Adipocyte (in vitro differentiated cells): ENCODE results near the gene MAP6.
A peak's percentile ranks its signal among the peaks of the same experiment; 100 is the strongest.

Experiments used
- DNase-seq: peaks from one replicate; pipeline ENCODE4 v3.0.0-alpha.2; 2015; ENCODE audit warnings: low read depth
- H3K27me3 ChIP-seq: replicated peaks from 2 replicates; pipeline ENCODE4 v1.7.0; 2013; ENCODE audit warnings: mild to moderate bottlenecking, low read length, moderate library complexity; ENCODE audit not compliant: control insufficient read depth, insufficient read depth
- H3K36me3 ChIP-seq: 2 replicates; pipeline ENCODE4 v1.7.0; 2013; ENCODE audit warnings: low read length, mild to moderate bottlenecking, moderate library complexity; ENCODE audit not compliant: control insufficient read depth, insufficient read depth, severe bottlenecking
- H3K4me1 ChIP-seq: 2 replicates; pipeline ENCODE4 v1.7.0; 2013; ENCODE audit warnings: mild to moderate bottlenecking, low read length, moderate library complexity; ENCODE audit not compliant: control insufficient read depth, insufficient read depth
- H3K4me3 ChIP-seq: 2 replicates; pipeline ENCODE4 v1.7.0; 2013; ENCODE audit warnings: mild to moderate bottlenecking, low read length, moderate library complexity
- H3K9ac ChIP-seq: 2 replicates; pipeline ENCODE4 v1.7.0; 2013; ENCODE audit warnings: mild to moderate bottlenecking, low read length, moderate library complexity
- H3K9me3 ChIP-seq: 2 replicates; pipeline ENCODE4 v1.7.0; 2013; ENCODE audit warnings: mild to moderate bottlenecking, low read length, moderate library complexity; ENCODE audit not compliant: control insufficient read depth

MAP6 gene

GRCh38 chr11:75665126-75665525, 3.7 kb downstream of the MAP6 start:
- H3K27me3 ChIP-seq = peaks cover under 1% of the 10 kb centered on the region

GRCh38 chr11:75664389-75664788, 4.4 kb downstream of the MAP6 start:
- no peak overlapping the region for H3K4me3 ChIP-seq
- H3K27me3 ChIP-seq = no peaks in the 10 kb centered on the region
- no peak for DNase-seq
- H3K36me3 ChIP-seq = no peaks in the 10 kb centered on the region
- H3K4me1 ChIP-seq = peaks cover 9% of the 10 kb centered on the region
- no peaks in the 10 kb centered on the region for H3K9me3 ChIP-seq
- no peak overlapping the region for H3K9ac ChIP-seq

More at GRCh38 chr11:75665126-75665525, 3.7 kb downstream of the MAP6 start:
- peaks cover 9% of the 10 kb centered on the region for H3K4me1 ChIP-seq
- DNase-seq = no peak
- H3K4me3 ChIP-seq = no peak overlapping the region
- no peaks in the 10 kb centered on the region for H3K36me3 ChIP-seq
- no peaks in the 10 kb centered on the region for H3K9me3 ChIP-seq
- no peak overlapping the region for H3K9ac ChIP-seq

GRCh38 chr11:75663808-75664207, 5.0 kb downstream of the MAP6 start:
- H3K4me3 ChIP-seq = no peak overlapping the region
- no peak for DNase-seq

GRCh38 chr11:75659836-75660235, 9.0 kb downstream of the MAP6 start:
- no peaks in the 10 kb centered on the region for H3K9me3 ChIP-seq
- no peak overlapping the region for H3K4me3 ChIP-seq
- DNase-seq = no peak
- no peak overlapping the region for H3K9ac ChIP-seq
- H3K27me3 ChIP-seq = no peaks in the 10 kb centered on the region
- no peaks in the 10 kb centered on the region for H3K36me3 ChIP-seq
- H3K4me1 ChIP-seq = peaks cover 4% of the 10 kb centered on the region

More at GRCh38 chr11:75663808-75664207, 5.0 kb downstream of the MAP6 start:
- H3K4me1 ChIP-seq = peaks cover 6% of the 10 kb centered on the region
- H3K9me3 ChIP-seq = no peaks in the 10 kb centered on the region
- no peaks in the 10 kb centered on the region for H3K36me3 ChIP-seq
- no peaks in the 10 kb centered on the region for H3K27me3 ChIP-seq
- no peak overlapping the region for H3K9ac ChIP-seq

GRCh38 chr11:75656044-75656727, 12.7 kb downstream of the MAP6 start:
- no peak for DNase-seq
- no peaks in the 10 kb centered on the region for H3K9me3 ChIP-seq

GRCh38 chr11:75655605-75656004, 13.2 kb downstream of the MAP6 start:
- H3K4me1 ChIP-seq = peaks cover 4% of the 10 kb centered on the region
- no peaks in the 10 kb centered on the region for H3K9me3 ChIP-seq
- peak; percentile 65 for DNase-seq
- H3K27me3 ChIP-seq = no peaks in the 10 kb centered on the region
- no peaks in the 10 kb centered on the region for H3K36me3 ChIP-seq
- H3K4me3 ChIP-seq = no peak overlapping the region
- no peak overlapping the region for H3K9ac ChIP-seq

More at GRCh38 chr11:75656044-75656727, 12.7 kb downstream of the MAP6 start:
- no peaks in the 10 kb centered on the region for H3K27me3 ChIP-seq
- H3K36me3 ChIP-seq = no peaks in the 10 kb centered on the region
- no peak overlapping the region for H3K4me3 ChIP-seq
- peaks cover 4% of the 10 kb centered on the region for H3K4me1 ChIP-seq
- no peak overlapping the region for H3K9ac ChIP-seq

- H3K4me1 ChIP-seq = peaks cover 4% of the 10 kb centered on the region
- no peaks in the 10 kb centered on the region for H3K9me3 ChIP-seq
- no peaks in the 10 kb centered on the region for H3K36me3 ChIP-seq
- no peak overlapping the region for H3K9ac ChIP-seq
- no peaks in the 10 kb centered on the region for H3K27me3 ChIP-seq
- no peak for DNase-seq
- H3K4me3 ChIP-seq = no peak overlapping the region
Observed at GRCh38 chr11:75654314-75654713, 14.5 kb downstream of the MAP6 start.

GRCh38 chr11:75653532-75653931, 15.3 kb downstream of the MAP6 start:
- Histone ChIP-seq H3K36me3 (no peaks in the 10 kb centered on the region), H3K27me3 (no peaks in the 10 kb centered on the region)
- no peak for DNase-seq

GRCh38 chr11:75652936-75653335, 15.9 kb downstream of the MAP6 start:
- no peak for DNase-seq
- no peaks in the 10 kb centered on the region for H3K36me3 ChIP-seq
- no peak overlapping the region for H3K4me3 ChIP-seq
- no peak overlapping the region for H3K9ac ChIP-seq
- H3K4me1 ChIP-seq = peaks cover 4% of the 10 kb centered on the region
- H3K27me3 ChIP-seq = no peaks in the 10 kb centered on the region
- no peaks in the 10 kb centered on the region for H3K9me3 ChIP-seq

More at GRCh38 chr11:75653532-75653931, 15.3 kb downstream of the MAP6 start:
- H3K4me1 ChIP-seq = peaks cover 4% of the 10 kb centered on the region
- no peak overlapping the region for H3K9ac ChIP-seq
- H3K4me3 ChIP-seq = no peak overlapping the region
- no peaks in the 10 kb centered on the region for H3K9me3 ChIP-seq

- Histone ChIP-seq H3K36me3 (no peaks in the 10 kb centered on the region), H3K9ac (no peak overlapping the region), H3K9me3 (no peaks in the 10 kb centered on the region), H3K4me3 (no peak overlapping the region), H3K4me1 (peaks cover 4% of the 10 kb centered on the region), H3K27me3 (no peaks in the 10 kb centered on the region)
- no peak for DNase-seq
Observed at GRCh38 chr11:75651218-75651617, 17.6 kb downstream of the MAP6 start.

GRCh38 chr11:75650167-75650723, 18.6 kb downstream of the MAP6 start:
- Histone ChIP-seq H3K27me3 (no peaks in the 10 kb centered on the region), H3K9ac (no peak overlapping the region), H3K36me3 (no peaks in the 10 kb centered on the region), H3K4me3 (no peak overlapping the region), H3K4me1 (peaks cover 1% of the 10 kb centered on the region), H3K9me3 (no peaks in the 10 kb centered on the region)
- DNase-seq = no peak
